ENCODE results near the gene CLCA1.

Gene CLCA1

DNA sequence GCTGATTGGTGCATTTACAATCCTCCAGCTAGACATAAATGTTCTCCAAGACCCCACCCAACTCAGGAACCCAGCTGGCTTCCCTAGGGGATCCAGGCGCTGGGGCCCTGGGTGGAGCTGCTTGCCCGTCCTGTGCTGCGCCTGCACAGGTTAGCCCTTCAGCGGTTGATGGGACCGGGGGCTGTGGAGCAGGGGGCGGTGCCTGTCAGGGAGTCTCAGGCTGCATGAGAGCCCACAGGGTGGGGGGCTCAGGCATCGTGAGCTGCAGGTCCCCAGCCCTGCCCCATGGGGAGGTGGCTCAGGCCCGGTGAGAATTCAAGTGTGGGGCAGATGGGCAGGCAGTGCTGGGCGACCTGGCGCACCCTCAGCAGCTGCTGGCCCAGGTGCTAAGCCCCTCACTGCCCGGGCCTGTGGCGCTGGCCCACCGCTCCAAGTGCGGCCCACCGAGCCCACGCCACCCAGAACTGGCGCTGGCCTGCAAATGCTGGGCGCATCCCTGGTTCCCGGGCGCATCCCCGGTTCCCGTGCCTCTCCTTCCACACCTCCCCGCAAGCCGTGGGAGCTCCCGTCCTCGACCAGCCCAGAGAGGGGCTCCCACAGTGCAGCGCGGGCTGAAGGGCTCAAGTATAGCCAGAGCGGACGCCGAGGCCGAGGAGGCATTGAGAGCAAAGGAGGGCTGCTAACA is 55.1 kb downstream of the CLCA1 start:
- Histone ChIP-seq H3K36me3 (ENCODE audit: control insufficient read depth, insufficient read depth, low read length) (no peaks in the 10 kb centered on the region), H3K27ac (no peak overlapping the region), H3K4me2 (ENCODE audit: low read length) (no peak overlapping the region), H3K9me3 (ENCODE audit: control insufficient read depth, low read length) (no peaks in the 10 kb centered on the region), H3K27me3 (ENCODE audit: control insufficient read depth, insufficient read depth, low read length) (no peaks in the 10 kb centered on the region), H3K9ac (no peak overlapping the region), H3K4me3 (ENCODE audit: low read depth, low read length) (no peak overlapping the region), H2AFZ (no peak overlapping the region), H3K4me1 (no peaks in the 10 kb centered on the region), H3K79me2 (no peaks in the 10 kb centered on the region)
- TF ChIP-seq, protein P1, sequence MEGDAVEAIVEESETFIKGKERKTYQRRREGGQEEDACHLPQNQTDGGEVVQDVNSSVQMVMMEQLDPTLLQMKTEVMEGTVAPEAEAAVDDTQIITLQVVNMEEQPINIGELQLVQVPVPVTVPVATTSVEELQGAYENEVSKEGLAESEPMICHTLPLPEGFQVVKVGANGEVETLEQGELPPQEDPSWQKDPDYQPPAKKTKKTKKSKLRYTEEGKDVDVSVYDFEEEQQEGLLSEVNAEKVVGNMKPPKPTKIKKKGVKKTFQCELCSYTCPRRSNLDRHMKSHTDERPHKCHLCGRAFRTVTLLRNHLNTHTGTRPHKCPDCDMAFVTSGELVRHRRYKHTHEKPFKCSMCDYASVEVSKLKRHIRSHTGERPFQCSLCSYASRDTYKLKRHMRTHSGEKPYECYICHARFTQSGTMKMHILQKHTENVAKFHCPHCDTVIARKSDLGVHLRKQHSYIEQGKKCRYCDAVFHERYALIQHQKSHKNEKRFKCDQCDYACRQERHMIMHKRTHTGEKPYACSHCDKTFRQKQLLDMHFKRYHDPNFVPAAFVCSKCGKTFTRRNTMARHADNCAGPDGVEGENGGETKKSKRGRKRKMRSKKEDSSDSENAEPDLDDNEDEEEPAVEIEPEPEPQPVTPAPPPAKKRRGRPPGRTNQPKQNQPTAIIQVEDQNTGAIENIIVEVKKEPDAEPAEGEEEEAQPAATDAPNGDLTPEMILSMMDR (IDR thresholded peaks at IDR 0.05), result no peak

DNA sequence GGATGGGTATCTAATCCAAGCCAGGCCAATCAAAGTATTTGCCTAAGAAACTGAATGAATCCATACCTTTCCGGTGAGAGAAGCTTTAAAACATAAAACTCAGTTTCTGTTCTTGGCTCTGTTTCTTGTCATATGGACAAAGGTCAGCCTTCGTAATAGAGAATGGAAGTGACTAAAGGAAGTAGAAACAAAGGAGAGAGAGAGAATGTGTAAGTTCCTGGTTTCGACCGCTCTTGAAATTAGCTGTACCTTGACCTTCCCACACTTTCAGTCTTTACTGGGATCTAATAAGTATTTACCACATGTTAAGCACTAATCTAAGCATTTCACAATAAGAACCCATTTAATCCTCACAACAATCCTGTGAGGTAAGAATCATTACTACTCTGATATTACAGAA is 58.6 kb downstream of the CLCA1 start:
- Histone ChIP-seq H3K4me2 (ENCODE audit: low read length) (no peak overlapping the region), H3K79me2 (no peaks in the 10 kb centered on the region), H2AFZ (no peak overlapping the region), H3K27ac (no peak overlapping the region), H3K36me3 (ENCODE audit: control insufficient read depth, insufficient read depth, low read length) (no peaks in the 10 kb centered on the region), H3K4me1 (no peaks in the 10 kb centered on the region), H3K27me3 (ENCODE audit: control insufficient read depth, insufficient read depth, low read length) (no peaks in the 10 kb centered on the region), H3K9ac (no peak overlapping the region), H3K9me3 (ENCODE audit: control insufficient read depth, low read length) (no peaks in the 10 kb centered on the region), H3K4me3 (ENCODE audit: low read depth, low read length) (no peak overlapping the region)
- TF ChIP-seq, protein P1 (IDR thresholded peaks at IDR 0.05), result no peak

DNA sequence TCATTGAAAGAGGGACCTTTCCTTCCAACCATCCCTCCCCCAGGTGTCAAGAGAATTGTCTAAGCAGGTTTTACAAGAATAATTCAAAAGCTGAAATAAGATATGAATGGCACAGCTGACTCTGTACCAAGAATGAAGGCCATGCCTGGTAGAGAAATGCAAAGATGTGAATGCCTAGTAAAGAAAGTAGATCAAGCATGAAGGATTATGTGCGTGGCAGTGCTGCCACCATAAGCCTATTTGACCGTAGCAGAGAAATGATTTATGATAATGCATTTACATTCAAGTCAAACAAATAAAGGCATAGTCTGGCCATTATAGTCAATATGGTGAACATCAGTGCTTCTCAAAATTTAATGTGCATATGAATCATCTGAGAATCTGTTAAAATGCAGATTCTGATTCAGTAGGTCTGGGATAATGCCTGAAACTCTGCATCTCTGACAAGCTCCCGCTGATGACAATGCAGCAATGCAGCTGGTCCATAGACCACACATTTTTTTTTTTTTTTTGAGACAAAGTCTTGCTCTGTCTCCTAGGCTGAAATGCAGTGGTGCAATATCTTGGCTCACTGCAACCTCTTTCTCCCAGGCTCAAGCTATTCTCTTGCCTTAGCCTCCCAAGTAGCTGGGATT is 61.6 kb downstream of the CLCA1 start:
- Histone ChIP-seq H3K9me3 (ENCODE audit: control insufficient read depth, low read length) (no peaks in the 10 kb centered on the region), H3K4me2 (ENCODE audit: low read length) (no peak overlapping the region), H3K27me3 (ENCODE audit: control insufficient read depth, insufficient read depth, low read length) (no peaks in the 10 kb centered on the region), H3K36me3 (ENCODE audit: control insufficient read depth, insufficient read depth, low read length) (no peaks in the 10 kb centered on the region), H3K27ac (no peak overlapping the region), H3K4me3 (ENCODE audit: low read depth, low read length) (no peak overlapping the region), H3K4me1 (no peaks in the 10 kb centered on the region), H2AFZ (no peak overlapping the region), H3K79me2 (no peaks in the 10 kb centered on the region), H3K9ac (no peak overlapping the region)
- TF ChIP-seq, protein P1 (IDR thresholded peaks at IDR 0.05), result no peak

DNA sequence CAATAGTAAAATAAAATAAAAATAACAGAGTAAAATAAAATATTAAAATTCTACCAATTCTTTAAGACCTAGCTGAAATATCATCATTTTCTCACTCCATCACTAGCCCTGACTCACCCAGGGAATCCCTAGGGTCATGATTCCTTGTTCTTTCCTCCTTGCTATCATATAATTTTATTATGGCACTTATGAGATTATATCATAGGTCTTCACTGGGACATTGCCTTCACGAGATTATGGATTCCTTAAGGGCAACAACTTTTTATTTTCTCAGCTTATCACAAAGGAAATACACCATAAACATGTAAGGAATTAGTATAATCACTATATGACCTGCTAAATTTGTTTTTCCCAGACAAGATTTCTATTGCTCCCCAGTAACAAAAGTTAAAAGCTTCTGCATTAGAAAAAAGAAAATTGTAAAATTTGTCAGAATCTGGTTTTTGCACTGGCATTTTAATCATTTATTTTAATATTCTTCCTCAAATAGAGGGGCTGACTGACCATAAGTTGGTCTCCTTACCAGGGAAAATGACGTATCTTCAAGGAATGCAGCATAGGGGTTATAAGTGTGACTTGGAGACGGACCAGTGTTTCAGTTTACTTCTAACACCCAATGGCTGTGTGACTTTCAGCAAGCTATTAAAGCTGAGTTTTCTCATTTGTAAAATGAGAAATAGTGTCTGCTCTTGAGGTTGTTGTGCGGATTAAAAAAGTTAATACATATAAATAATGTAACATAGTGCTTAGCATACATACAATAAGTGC is 69.4 kb downstream of the CLCA1 start:
- Histone ChIP-seq H3K9me3 (ENCODE audit: control insufficient read depth, low read length) (no peaks in the 10 kb centered on the region), H3K27me3 (ENCODE audit: control insufficient read depth, insufficient read depth, low read length) (no peaks in the 10 kb centered on the region), H3K27ac (no peak overlapping the region), H2AFZ (no peak overlapping the region), H3K4me1 (no peaks in the 10 kb centered on the region), H3K4me2 (ENCODE audit: low read length) (no peak overlapping the region), H3K9ac (no peak overlapping the region), H3K4me3 (ENCODE audit: low read depth, low read length) (no peak overlapping the region), H3K36me3 (ENCODE audit: control insufficient read depth, insufficient read depth, low read length) (no peaks in the 10 kb centered on the region), H3K79me2 (no peaks in the 10 kb centered on the region)
- TF ChIP-seq, protein P1 (IDR thresholded peaks at IDR 0.05), result no peak
